Lower leg skin (tissue), 3 donors: ENCODE data around the gene LSM2.
"Not testable (repeated sequence)": the region's sequence is repeated elsewhere in the genome, so short reads cannot be mapped to it uniquely, and the experiment has no call there.

Experiments used
- CTCF ChIP-seq, 3 donors: fragments of 450-650 bp; IDR thresholded peaks; one replicate each; pipeline ENCODE4 v1.5.1; 2016; ENCODE audit warnings: antibody characterized with exemption in 3 of 3, mild to moderate bottlenecking in 3 of 3, moderate library complexity in 2 of 3
- POLR2A ChIP-seq, 2 donors: fragments of 450-650 bp; IDR thresholded peaks; one replicate each; pipeline ENCODE4 v1.6.1; 2016 to 2017; ENCODE audit warnings: antibody characterized with exemption in 2 of 2, mild to moderate bottlenecking in 1 of 2, moderate library complexity in 1 of 2

DNA sequence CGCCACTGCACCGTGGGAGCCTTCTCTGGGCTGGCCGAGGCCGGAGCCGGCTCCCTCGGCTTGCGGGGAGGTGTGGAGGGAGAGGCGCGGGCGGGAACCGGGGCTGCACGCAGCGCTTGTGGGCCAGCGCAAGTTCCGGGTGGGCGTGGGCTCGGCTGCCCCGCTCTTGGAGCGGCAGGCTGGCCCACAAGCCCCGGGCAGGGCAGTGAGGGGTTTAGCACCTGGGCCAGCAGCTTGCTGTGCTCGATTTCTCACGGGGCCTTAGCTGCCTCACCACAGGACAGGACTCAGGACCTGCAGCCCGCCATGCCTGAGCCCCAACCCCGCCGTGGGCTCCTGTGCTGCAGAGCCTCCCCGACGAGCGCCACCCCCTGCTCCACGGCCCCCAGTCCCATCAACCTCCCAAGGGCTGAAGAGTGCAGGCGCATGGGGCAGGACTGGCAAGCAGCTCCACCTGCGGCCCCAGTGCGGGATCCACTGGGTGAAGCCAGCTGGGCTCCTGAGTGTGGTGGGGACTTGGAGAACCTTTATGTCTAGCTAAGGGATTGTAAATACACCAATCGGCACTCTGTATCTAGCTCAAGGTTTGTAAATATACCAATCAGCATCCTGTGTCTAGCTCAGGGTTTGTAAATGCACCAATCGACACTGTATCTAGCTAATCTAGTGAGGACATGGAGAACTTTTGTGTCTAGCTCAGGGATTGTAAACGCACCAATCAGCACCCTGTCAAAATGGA is 45.4 kb upstream of the LSM2 start:
- TF ChIP-seq CTCF, POLR2A (IDR thresholded peaks at IDR 0.05): not testable (repeated sequence)
